Measurements from ENCODE around the gene VPS37B. TPM values are rescaled to one million over a fixed set of nuclear protein-coding genes. Genes with fewer than 3 reads are reported as not detected.
A peak's percentile ranks its signal among the peaks of the same experiment; 100 is the strongest.

Gene VPS37B
- total and polyA plus RNA-seq, 2 donors (not counting 1 experiment from before 2014, with no cell fraction given) = 66.7 to 88.1 TPM

GRCh38 chr12:122895320-122895703, 612 bp downstream of the VPS37B start:
- H3K27me3 Mint-ChIP-seq = no peaks in the 10 kb centered on the region
- ChIA-PET CTCF (interaction anchor here (1.0 to 9.8 kb wide), 6 partner anchors 11 to 102 kb away, joined by 3 to 101 read pairs (median 18); no protein-coding TSS in a partner anchor), POLR2A (no interaction called here)
- Histone ChIP-seq H3K9ac (ENCODE audit: low read length) (peak overlapping the region; percentile 99), H2AFZ (ENCODE audit: insufficient read depth, low read depth, low read length, poor library complexity, severe bottlenecking) (peak overlapping the region; percentile 87), H3K27me3 (replicated peaks in 1 of 4; ENCODE audit: control extremely low read depth in 1 of 4, control insufficient read depth in 3 of 4, insufficient read depth in 4 of 4, low read length in 3 of 4) (no peaks in the 10 kb centered on the region), H3K36me3 (replicated peaks in 1 of 2; ENCODE audit: control extremely low read depth in 1 of 2, control insufficient read depth in 1 of 2, extremely low read depth in 1 of 2, insufficient read depth in 2 of 2, low read length in 1 of 2) (no peaks in the 10 kb centered on the region), H3K79me2 (ENCODE audit: control insufficient read depth, insufficient read depth, low read length) (peaks cover 77% of the 10 kb centered on the region), H3K4me1 (ENCODE audit: control insufficient read depth in 2 of 2, insufficient read depth in 2 of 2, low read length in 2 of 2) (peaks cover 90 to 91% of the 10 kb centered on the region in 2 donors), H3K4me3 (ENCODE audit: control extremely low read depth in 1 of 5, extremely low read depth in 1 of 5, insufficient read depth in 1 of 5, low read depth in 2 of 5, low read length in 4 of 5) (peak overlapping the region; percentile 74 to 98 (median 97)), H4K20me1 (ENCODE audit: control insufficient read depth, insufficient read depth, low read length, poor library complexity, severe bottlenecking) (peaks cover 19% of the 10 kb centered on the region), H3K4me2 (replicated peaks; ENCODE audit: low read depth, low read length, poor library complexity, severe bottlenecking) (peak overlapping the region; percentile 97), H3K27ac (ENCODE audit: low read length in 2 of 2) (peak overlapping the region; percentile 90 to 99), H3K9me3 (ENCODE audit: control extremely low read depth in 1 of 3, control insufficient read depth in 2 of 3, insufficient read depth in 1 of 3, low read length in 2 of 3) (peaks cover 0 to 4% (median 0%) of the 10 kb centered on the region in 3 donors)
- TF ChIP-seq CTCF (IDR thresholded peaks at IDR 0.05) = no peak
- TF ChIP-seq EZH2 (IDR thresholded peaks at IDR 0.05; ENCODE audit: borderline replicate concordance, insufficient read depth, low read depth, low read length, poor library complexity, severe bottlenecking) = no peak
- ATAC-seq (ENCODE audit: low read depth) = no peak
- 3% methylated on average over 9 of the region's 9 CpGs for WGBS (ENCODE audit: insufficient coverage)
- DNase-seq = no peak
- intact Hi-C loops (cut with micrococcal nuclease) = loop anchor here (2.0 kb wide), 1 partner anchor 15 kb away; no protein-coding TSS in a partner anchor
- peaks cover 91% of the 10 kb centered on the region for H3K4me1 Mint-ChIP-seq
- no peaks in the 10 kb centered on the region for H3K9me3 Mint-ChIP-seq (ENCODE audit: insufficient read depth)
- H3K4me3 Mint-ChIP-seq = peak overlapping the region; percentile 96
- peak overlapping the region; percentile 94 for H3K27ac Mint-ChIP-seq

Measured in B cell (primary cell).